ENCODE results near the gene CRNKL1.

Gene CRNKL1

GRCh38 chr20:20063941-20064702 lies 11.9 kb upstream of the CRNKL1 start:
- no peak for DNase-seq (ENCODE audit: low read depth in 4 of 4, low spot score in 1 of 4)

- DNase-seq (ENCODE audit: low read depth in 4 of 4, low spot score in 1 of 4), result no peak
Measured at GRCh38 chr20:20060234-20060998, 8.2 kb upstream of the CRNKL1 start.

- no peak for DNase-seq (ENCODE audit: low read depth in 4 of 4, low spot score in 1 of 4)
Measured at GRCh38 chr20:20051767-20052073, 546 bp downstream of the CRNKL1 start.

GRCh38 chr20:20039752-20040387 lies 12.4 kb downstream of the CRNKL1 start:
- no peak for DNase-seq (ENCODE audit: low read depth in 4 of 4, low spot score in 1 of 4)

- no peak for DNase-seq (ENCODE audit: low read depth in 4 of 4, low spot score in 1 of 4)
Measured at GRCh38 chr20:20038586-20038985, 13.7 kb downstream of the CRNKL1 start.

- DNase-seq (ENCODE audit: low read depth in 4 of 4, low spot score in 1 of 4), result no peak
Measured at GRCh38 chr20:20037960-20038359, 14.3 kb downstream of the CRNKL1 start.

- no peak for DNase-seq (ENCODE audit: low read depth in 4 of 4, low spot score in 1 of 4)
Measured at GRCh38 chr20:20036756-20037155, 15.5 kb downstream of the CRNKL1 start.

GRCh38 chr20:20034486-20034885 lies 17.8 kb downstream of the CRNKL1 start:
- DNase-seq (ENCODE audit: low read depth in 4 of 4, low spot score in 1 of 4), result no peak

GRCh38 chr20:20031790-20032189 lies 20.5 kb downstream of the CRNKL1 start:
- no peak for DNase-seq (ENCODE audit: low read depth in 4 of 4, low spot score in 1 of 4)

GRCh38 chr20:20027284-20027683 lies 25.0 kb downstream of the CRNKL1 start:
- DNase-seq (ENCODE audit: low read depth in 4 of 4, low spot score in 1 of 4), result no peak

GRCh38 chr20:20024942-20025341 lies 27.3 kb downstream of the CRNKL1 start:
- no peak for DNase-seq (ENCODE audit: low read depth in 4 of 4, low spot score in 1 of 4)

- no peak for DNase-seq (ENCODE audit: low read depth in 4 of 4, low spot score in 1 of 4)
Measured at GRCh38 chr20:20023395-20023794, 28.9 kb downstream of the CRNKL1 start.

- no peak for DNase-seq (ENCODE audit: low read depth in 4 of 4, low spot score in 1 of 4)
Measured at GRCh38 chr20:20022498-20022897, 29.8 kb downstream of the CRNKL1 start.

- no peak for DNase-seq (ENCODE audit: low read depth in 4 of 4, low spot score in 1 of 4)
Measured at GRCh38 chr20:20021835-20022234, 30.4 kb downstream of the CRNKL1 start.

- no peak for DNase-seq (ENCODE audit: low read depth in 4 of 4, low spot score in 1 of 4)
Measured at GRCh38 chr20:20020908-20021307, 31.4 kb downstream of the CRNKL1 start.

- DNase-seq (ENCODE audit: low read depth in 4 of 4, low spot score in 1 of 4), result no peak
Measured at GRCh38 chr20:20019123-20019522, 33.1 kb downstream of the CRNKL1 start.

- DNase-seq (ENCODE audit: low read depth in 4 of 4, low spot score in 1 of 4), result no peak
Measured at GRCh38 chr20:20018366-20018765, 33.9 kb downstream of the CRNKL1 start.

- no peak for DNase-seq (ENCODE audit: low read depth in 4 of 4, low spot score in 1 of 4)
Measured at GRCh38 chr20:20017844-20018185, 34.5 kb downstream of the CRNKL1 start.

GRCh38 chr20:20017001-20017843 lies 35.0 kb downstream of the CRNKL1 start, which contains the start of gene NAA20:
NAA20 (plus strand) TSS chr20:20017362; CDS start chr20:20017397, 35 bp downstream.
- peak; percentile 77 to 90 (median 90) for DNase-seq (ENCODE audit: low read depth in 4 of 4, low spot score in 1 of 4)

GRCh38 chr20:20014659-20015058 lies 37.6 kb downstream of the CRNKL1 start:
- DNase-seq (ENCODE audit: low read depth in 4 of 4, low spot score in 1 of 4), result peak in 1 of 4 experiments; percentile 9

GRCh38 chr20:20012541-20012940 lies 39.7 kb downstream of the CRNKL1 start:
- DNase-seq (ENCODE audit: low read depth in 4 of 4, low spot score in 1 of 4), result no peak
